Superior temporal gyrus (tissue), 1 donor: ENCODE data around the gene ULK4.
"Not testable (repeated sequence)": the region's sequence is repeated elsewhere in the genome, so short reads cannot be mapped to it uniquely, and the experiment has no call there.

Experiments used
- DNase-seq: peaks from one replicate; pipeline ENCODE4 v3.0.0-alpha.2; 2016; ENCODE audit errors: extremely low spot score

Gene ULK4

DNA sequence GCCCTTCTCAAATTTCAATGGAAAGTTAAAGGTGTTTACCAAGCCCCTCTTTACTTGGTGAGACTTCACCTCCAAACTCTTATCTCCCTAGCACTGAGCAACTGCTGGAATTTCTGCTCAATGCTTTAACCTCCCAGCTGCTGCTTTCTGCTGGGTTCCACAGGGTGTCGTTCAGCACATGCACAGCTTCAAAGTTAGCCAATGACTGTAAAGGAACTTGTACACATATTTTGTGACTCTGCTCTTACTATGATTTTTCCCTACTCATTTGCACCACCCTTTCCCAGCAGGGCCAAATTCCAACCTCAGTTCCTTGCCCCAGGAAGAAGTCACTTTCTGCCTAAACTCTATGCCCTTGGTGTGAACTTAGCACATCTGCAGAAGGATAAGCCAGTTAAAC, 89.7 kb downstream of the ULK4 start:
- no peak for DNase-seq

DNA sequence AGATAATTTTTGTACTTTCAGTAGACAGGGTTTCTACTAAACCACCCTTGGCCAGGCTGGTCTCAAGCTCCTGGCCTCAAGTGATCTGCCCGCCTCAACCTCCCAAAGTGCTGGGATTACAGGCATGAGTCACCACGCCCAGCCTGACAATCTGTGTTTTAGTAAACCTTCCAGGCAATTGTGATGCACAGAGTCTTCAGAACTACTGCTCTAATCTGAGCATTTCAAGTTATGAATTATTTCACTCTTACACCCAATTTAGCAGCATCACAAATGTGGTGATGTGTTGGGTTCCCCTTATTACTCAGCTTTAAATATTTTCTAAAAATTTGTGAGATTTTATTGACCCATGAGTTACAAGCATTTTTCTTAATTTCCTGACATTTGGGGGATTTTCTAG, 94.4 kb downstream of the ULK4 start:
- no peak for DNase-seq

DNA sequence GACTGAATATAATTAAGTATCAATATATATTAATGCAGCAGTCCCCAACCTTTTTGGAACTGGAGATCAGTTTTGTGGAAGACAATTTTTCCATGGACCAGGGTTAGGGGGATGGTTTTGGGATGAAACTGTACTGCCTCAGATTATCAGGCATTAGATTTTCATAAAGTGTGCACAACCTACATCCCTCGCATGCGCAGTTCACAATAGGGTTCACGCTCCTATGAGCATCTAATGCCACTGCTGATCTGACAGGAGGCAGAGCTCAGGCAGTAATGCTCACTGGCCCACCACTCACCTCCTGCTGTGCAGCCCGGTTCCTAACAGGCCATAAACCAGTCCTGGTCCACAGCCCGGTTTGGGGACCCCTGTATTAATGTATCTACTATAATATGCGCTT, 95.6 kb downstream of the ULK4 start:
- no peak for DNase-seq

DNA sequence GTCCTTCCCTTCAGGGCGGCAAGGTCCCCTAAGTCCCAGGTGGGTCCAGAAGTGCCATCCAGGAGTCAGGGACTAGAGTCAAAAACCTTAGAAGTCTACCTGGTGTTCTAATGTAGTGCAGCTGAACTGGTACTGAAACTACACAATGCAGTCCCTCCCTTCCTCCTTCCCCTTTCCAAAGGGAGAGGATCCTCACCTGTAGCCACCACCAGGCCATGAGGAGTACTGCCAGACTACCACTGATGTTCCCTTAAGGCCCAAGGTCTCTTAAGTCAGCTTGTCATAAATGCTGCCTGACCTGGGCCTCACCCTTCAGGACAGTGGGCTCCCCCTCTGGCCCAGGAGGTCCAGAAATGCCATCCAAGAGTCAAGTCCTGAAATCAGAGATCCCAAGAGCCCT, 98.9 kb downstream of the ULK4 start:
- no peak for DNase-seq

DNA sequence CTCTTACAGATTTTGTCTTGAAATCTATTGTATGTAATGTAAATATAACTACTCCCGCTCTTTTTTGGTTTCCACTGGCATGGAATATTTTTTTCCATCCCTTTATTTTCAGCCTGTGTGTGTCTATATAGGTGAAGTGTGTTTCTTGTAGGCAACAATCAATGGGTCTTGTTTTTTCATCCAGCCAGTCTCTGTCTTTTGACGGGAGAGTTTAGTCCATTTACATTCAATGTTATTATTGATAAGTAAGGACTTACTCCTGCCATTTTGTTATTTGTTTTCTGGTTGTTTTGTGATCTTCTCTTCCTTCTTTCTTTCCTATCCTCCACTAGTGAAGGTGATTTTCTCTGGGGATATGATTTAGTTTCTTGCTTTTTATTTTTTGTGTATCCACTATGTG, 101.4 kb downstream of the ULK4 start:
- not testable (repeated sequence) for DNase-seq

DNA sequence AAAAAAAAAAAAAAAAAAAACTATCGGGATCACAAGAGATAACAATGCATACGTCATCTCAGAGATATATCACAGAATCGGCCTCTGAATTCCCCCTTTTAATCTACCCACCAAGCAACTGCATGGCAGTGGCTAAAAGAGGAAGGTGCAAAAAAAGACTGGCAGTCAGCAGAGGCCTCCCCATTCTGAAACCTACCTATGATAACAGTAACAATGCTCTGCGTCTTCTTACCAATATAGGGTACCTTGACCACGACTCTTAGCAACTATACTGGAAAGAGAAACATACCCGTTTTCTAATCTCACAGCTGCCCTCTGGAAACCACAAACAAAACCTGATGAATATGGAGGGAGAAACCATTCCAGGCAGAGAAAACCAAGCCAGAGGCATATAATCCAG, 106.9 kb downstream of the ULK4 start:
- DNase-seq = no peak

DNA sequence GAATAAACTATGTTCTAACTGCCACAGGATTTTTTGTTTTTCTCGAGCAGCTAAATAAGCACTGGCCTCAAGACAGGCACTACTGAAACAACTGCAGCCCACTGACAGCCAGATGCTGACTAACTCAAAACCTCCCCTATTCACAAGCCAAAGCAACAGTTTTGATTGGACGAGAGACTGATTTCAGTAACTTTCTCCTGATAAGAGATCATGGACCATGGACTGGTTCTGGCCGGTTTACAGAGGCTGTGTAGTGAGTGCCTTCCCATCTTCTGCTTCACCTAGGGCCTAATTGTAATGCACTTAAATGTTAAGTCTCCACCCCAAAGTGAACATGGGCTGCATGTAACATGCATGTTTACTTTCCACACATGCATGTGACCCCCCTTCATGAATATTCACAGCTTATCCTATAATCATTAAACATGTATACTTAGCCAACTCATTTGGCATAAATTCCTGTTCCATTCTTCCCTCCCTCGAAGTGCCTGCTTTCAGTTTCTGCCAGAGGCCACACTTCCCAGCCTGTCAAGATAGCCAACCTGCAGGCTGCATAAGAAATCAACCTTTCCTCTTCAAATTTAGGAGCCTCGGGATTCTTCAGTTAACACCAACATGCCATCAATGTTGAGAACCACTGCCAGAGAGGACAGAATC, 108.2 kb downstream of the ULK4 start:
- no peak for DNase-seq

DNA sequence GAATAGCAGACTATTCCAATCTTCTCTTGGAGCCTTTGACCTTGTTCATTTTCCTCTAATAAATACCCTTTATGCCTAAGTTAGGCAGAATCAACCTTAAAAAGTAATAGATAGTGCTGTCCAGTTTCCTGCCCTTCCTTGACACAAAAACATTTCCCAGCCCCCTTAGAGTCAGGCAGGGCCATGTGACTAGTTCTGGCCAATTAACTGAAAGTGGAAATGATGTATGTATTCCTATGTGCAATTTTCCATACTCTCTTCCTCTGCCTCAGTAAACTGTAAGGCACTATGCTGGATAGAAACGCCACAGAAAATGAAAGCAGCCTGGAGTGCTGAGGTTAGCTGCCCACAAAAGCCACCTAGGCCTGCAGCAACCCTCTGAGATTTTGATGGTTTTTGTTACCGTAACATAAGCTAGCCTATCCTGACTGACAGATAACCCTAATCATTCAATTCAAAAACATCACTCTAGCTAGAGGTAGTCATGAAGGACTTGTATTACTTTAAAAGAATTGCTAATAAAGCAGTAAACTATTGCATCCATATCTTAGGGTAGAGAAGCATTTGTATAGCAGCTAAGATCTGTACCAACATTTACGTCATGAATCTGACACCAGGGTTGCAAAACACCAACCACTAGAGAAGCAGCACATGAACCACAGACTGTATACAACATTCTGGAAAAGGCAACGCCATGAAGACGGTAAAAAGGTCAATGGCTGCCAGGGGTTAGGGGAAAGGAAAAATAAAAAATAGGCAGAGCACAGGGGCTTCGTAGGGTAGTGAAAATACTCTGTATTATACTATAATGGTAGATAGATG, 112.9 kb downstream of the ULK4 start:
- DNase-seq = no peak

DNA sequence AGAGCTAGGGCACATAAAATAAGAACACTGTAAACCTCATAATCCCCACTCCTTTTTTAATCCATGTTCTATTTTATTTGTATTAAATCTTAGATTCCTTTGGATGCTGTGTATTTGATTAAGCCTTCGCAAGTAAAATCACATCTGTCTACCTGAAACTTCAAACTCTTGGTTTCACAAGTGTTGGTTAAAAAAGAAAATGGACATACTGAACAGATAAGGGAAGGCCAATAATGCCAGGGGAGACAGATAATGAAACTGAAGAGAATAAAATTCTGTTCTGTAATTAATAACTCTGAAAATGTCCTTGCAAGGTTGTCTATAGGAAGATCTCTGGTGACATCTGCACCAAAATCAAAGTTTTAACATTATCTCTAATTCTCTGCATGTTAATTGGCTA, 114.2 kb downstream of the ULK4 start:
- no peak for DNase-seq

DNA sequence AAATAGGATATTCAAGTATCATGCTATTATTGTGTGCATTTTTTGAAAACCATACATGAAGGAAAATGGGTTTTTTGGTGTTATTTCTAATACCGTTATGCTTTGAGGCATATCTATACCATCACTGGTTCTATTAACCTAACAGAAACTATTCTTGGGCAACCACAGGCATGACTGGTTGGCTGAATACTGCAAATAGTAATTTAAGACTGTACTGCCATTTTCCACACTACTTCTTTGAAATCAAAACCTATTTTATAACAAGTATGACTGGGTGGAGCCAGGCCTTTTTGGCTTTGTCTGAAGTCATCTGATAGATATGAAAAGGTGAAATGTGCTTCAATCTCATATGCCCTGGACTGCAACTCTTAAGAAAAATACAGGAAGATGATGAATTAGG, 115.1 kb downstream of the ULK4 start:
- no peak for DNase-seq

DNA sequence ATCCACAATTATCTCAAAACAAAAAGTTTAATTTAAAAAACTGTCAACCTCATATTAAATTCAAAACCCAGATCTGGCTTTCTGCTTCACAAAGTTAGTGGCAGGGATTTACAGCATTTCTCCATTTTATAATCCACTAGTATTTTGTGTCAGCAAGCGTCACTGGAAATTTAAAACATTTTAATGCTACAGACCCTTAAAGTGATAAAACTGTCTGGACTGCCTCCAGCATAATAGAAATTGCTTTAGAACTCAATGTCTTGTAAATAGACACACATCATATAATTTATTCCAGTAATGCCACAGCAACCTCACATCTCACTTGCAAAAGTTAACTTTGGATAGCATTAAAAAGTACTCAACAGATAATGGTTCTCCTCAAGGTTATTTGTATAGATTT, 116.1 kb downstream of the ULK4 start:
- no peak for DNase-seq

DNA sequence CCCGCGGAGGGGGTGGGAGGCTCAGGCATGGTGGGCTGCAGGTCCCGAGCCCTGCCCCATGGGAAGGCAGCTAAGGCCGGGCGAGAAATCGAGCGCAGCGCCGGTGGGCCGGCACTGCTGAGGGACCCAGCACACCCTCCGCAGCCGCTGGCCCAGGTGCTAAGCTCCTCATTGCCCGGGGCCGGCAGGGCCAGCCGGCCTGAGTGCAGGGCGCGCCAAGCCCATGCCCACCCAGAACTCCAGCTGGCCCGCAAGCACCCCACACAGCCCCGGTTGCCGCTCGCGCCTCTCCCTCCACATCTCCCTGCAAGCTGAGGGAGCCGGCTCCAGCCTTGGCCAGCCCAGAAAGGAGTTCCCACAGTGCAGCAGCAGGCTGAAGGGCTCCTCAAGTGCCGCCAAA, 117.6 kb downstream of the ULK4 start:
- DNase-seq = not testable (repeated sequence)

DNA sequence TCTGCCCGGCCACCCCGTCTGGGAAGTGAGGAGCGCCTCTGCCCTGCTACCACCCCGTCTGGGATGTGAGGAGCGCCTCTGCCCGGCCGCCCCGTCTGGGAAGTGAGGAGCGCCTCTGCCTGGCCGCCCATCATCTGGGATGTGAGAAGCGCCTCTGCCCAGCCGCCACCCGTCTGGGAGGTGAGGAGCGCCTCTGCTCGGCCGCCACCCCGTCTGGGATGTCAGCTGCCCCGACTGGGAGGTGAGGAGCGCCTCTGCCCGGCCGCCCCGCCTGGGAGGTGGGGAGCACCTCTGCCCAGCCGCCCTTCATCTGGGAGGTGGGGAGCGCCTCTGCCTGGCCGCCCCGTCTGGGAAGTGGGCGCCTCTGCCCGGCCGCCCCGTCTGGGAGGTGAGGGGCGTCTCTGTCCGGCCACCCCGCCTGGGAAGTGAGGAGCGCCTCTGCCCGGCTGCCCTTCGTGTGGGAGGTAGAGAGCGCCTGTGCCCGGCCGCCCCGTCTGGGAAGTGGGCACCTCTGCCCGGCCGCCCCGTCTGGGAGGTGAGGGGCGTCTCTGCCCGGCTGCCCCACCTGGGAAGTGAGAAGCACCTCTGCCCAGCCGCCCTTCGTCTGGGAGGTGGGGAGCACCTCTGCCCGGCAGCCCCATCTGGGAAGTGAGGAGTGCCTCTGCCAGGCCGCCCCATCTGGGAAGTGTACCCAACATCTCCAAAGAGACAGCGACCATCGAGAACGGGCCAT, 120.8 kb downstream of the ULK4 start:
- DNase-seq = not testable (repeated sequence)

DNA sequence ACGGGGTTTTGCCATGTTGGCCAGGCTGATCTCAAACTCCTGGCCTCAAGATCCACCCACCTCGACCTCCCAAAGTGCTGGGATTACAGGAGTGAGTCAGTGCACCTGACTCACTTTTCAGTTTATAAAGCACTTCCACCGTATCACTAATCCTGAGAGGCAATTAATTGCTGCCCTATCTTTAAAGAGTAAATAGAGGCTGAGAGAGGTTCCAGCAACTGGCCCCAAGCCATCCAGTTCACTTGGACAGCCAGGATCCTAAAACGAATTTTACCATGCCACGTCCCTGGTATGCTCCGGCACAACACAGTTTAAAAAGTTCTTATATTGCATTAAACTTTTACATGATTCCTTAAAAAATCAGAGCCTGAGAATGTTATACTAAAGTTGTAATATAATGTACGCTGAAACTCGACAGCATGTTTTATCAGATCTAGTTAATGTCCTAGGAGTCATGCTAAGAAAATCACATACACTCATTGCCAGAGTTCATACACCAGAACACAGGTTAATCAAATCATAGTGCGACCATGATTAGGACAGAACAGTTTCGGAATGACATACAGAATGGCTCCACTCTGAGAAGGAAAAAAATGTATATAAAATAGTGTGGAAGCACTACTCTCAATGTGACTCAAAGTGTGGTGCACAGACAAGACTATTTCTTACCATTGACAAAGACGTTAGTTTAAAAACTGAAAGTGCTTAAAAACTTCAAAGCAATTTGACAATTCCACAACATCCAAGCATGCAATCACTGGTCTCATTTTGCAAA, 125.4 kb downstream of the ULK4 start:
- no peak for DNase-seq

DNA sequence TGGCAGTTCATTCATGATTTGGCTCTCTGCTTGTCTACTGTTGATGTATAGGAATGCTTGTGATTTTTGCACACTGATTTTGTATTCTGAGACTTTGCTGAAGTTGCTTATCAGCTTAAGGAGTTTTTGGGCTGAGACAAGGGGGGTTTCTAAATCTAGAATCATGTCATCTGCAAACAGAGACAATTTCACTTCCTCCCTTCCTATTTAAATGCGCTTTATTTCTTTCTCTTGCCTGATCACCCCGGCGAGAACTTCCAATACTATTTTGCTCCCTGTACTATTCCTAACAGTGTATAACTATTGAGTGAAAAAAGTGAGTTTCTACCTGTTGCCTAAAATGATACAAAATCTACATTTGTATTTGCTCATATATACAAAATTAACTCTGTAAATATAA, 128.3 kb downstream of the ULK4 start:
- DNase-seq = no peak

DNA sequence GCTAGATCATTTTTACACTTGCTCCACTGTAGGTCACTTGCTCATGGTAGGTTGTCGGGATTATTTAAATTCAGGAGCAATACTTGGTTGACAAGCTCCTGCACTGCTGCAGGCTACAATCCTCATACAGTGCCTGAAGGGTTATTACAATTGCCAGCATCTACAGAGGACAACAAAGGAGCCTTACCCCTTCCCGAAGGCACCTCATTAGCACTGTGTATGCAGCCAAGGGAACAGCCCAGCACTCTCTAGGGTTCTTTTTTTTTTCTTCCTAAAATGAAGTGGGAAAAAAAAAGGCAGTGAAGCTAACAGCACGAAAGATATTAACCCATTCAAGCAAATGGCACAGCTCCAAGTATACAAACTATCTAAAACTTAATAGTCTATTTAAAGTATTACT, 142.7 kb downstream of the ULK4 start:
- no peak for DNase-seq

DNA sequence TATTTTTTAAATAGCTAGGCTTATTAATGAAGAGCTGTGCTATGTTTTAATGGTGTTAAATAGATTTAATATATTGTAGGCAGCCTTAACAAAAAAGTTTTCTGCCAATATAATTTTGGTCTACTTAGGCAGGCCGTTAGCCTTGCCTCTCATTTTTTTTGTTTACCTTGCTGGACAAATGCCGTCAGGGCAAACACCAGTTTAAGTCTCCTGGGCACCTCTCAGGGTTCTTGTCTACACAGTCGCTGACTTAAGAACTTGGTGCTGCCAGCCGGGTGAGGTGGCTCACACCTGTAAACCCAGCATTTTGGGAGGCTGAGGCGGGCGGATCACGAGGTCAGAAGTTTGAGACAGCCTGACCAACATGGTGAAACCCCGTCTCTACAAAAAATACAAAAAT, 153.3 kb downstream of the ULK4 start:
- no peak for DNase-seq

DNA sequence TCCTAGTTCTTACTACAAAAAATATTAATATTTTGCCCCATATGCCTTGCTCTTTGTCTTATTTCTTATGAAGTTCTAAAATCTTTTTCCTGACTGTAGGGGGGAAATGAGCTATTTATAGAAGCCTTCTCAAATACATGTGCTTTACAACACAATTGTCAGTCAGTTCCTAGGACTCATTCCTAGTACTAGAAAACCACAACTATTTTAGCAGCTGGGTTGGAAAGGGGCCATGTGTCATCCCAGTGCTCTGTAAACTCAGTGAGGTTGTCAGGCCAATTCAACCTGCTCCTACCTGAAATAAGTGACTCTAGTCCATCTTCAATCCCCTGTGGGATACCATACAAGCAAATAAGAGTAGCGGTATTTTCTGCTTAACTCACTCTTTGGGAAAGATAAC, 153.8 kb downstream of the ULK4 start:
- DNase-seq = no peak

DNA sequence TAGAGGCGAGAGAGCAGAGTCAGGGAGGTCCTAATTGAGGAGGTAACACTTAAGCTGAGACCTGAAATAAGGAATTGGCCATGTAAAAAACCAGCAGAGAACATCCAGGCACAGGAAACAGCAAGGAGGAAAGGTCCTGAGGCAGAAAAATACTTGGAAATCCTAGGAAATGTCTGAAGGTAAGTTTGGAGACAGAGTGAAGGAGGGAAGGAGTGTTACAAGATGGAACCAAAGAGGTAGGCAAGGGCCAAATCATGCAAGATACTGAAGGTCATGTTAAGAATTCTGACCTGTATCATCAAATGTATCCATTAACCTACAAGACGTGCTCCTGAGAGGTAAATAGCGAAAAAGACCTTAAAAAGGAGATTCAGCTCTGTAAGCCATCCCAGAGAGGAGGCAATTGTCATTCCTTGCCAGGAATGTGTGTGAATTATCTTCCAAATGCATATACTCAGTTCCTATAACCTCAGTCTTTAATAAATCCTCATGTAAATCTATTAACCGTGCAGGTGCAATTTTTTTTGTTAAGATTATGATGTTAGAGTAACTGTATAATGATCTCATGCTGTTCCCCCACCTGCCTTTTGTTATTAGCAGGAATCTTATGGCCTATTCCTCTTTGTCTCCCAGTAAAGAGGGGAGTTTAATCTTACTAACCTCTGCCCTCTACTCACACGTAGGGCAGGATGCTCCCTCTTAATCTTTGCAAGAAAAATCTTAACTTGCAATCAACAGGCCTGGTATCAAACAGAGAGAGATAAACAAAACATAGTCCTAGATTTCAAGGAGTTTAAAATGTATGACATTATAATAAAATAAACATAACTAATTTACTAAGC, 166.9 kb downstream of the ULK4 start:
- DNase-seq = no peak

DNA sequence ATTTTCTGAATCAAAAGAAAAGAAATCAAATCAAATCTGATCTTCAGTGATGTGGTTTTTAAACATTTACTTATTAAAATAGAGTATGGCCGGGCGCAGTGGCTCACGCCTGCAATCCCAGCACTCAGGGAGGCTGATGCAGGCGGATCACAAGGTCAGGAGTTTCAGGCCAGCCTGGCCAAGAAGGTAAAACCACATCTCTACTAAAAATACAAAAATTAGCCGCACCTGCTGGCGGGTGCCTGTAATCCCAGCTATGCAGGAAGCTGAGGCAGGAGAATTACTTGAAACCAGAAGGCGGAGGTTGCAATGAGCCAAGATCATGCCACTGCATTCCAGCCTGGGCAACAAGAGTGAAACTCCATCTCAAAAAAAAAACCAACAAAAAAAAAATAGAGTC, 169.1 kb downstream of the ULK4 start:
- no peak for DNase-seq

DNA sequence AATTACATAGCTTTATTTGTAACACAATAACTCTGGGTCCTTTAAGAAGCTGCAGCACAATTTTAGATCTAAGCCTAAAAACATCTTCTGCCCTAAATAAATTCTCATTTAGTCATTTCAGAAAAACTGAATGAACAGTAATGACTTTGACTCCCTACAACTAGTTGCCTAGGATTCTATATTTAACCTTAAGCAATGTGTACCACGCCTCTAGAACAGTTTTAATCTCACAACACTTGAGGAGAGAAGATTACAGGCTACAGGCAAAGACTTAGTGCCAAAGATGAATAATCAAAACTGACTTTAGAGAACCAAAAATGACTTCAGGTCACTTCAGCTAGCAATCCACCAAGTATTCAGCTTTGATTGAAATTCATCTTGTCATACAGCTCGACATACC, 192.8 kb downstream of the ULK4 start:
- no peak for DNase-seq
